Right hindlimb (tissue), 1 donor: ENCODE results near the gene RAB1A.

ENCODE experiments used
- DNase-seq: peaks from one replicate; pipeline ENCODE4 v3.0.0-alpha.2; 2018

RAB1A gene

GRCh38 chr2:65085148-65085547, 44.8 kb downstream of the RAB1A start:
- DNase-seq, result no peak

GRCh38 chr2:65081232-65081685, 48.6 kb downstream of the RAB1A start:
- no peak for DNase-seq

- no peak for DNase-seq
Measured at GRCh38 chr2:65079017-65079416, 50.9 kb downstream of the RAB1A start.

DNA sequence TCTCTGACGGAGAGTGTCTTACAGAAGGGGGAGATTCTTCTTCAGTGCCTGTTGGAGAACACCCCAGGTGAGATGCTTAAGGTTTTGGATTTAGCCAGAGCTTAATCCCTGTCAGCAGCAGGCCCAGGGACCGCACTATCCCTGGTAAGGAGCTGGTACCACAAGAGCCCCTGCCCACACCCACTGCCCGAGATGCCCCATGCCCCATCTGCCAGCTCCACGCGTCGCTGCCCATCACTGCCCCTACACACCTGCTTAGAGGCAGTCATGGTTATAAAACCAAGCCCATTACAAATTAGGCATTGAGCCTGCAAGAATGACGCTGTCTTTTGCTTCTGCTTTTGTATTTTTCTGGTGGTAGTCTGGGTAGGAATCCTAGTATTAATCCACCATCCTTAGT, 52.0 kb downstream of the RAB1A start:
- no peak for DNase-seq

DNA sequence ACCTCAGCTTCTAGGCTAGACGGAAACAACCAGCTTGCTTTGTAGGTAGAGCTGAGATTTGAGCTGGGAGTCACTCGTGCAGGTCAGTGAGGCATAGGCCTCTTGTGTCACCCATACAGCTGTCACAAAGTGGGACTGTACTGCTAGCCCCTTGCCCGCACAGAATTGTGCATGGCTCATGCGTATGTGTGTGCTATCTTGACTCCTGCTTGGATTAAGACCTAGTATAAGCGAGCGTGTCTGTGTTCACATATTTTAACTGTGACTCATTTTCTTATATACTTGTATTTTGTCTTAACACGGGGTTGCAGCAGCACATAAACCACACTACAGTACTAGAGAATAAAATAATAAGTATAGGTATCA, 53.6 kb downstream of the RAB1A start:
- DNase-seq, result no peak

DNA sequence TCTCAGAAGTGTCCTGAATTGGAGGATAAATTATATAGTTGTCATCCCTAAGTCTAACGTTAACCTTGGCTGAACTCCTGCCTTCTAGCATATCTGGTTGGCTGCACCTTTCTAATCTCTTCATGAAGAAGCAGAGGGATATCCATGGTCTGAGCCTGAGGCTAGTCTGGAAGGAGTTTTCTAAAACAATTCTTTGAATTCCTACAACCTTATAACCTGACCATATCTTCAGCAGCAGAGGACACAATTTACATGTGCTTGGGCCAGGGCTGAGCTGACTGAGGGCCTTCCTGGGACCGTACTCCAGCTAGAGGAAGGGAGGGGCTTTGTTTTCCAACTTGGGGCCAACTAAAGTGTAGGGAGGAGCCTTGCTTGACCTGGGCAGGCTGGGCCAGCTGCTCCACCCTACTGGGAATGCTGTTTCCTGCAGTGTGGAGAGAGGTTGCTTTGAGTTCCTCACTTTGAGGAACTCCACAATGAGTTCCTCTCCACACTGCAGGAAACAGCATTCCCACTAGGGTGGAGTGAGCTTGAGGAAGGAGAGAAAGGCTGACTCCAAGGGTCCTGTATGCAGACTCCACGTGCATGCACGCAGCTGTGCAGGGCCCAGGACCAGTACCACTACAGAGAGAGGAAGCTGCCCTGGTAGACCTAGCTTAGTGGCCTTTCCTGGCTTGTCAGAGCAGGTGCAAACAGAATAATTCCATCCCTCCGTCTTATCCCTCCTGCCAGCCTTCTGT, 54.1 kb downstream of the RAB1A start:
- no peak for DNase-seq

GRCh38 chr2:65075176-65075575, 54.7 kb downstream of the RAB1A start:
- no peak for DNase-seq

DNA sequence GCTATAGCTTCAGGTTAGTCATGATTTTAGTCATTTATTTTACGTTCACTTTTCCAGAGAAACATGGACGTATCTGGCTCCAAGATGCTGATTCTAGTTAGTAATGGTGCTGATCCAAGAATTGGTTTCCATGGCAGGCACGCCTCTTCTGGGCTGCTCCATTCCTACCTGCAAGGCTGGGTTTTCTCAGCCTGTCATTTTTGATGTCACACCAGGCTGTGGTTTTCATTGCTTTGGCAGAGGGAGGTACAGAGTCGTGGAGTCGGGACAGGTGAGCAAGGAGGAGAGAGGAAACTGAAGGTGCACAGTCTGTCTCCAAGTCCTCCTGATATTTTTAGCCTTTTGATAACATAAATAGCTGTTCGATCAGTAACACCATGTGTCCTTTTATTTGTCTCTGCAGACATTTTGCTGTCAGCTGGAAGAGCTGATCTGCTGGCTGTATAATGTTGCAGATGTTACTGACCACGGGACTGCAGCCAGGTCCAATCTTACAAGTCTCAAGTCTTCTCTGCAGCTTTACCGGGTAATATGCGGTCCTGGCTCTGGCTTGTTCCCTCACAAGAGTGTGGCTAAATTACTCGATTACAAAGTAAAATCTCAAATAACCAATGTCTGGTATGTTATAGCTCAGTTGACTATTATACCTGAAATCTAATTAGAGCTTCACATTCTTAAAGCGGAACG, 55.9 kb downstream of the RAB1A start:
- no peak for DNase-seq

- DNase-seq, result no peak
Measured at GRCh38 chr2:65072181-65072970, 57.5 kb downstream of the RAB1A start.

- no peak for DNase-seq
Measured at GRCh38 chr2:65071499-65072180, 58.3 kb downstream of the RAB1A start.

DNA sequence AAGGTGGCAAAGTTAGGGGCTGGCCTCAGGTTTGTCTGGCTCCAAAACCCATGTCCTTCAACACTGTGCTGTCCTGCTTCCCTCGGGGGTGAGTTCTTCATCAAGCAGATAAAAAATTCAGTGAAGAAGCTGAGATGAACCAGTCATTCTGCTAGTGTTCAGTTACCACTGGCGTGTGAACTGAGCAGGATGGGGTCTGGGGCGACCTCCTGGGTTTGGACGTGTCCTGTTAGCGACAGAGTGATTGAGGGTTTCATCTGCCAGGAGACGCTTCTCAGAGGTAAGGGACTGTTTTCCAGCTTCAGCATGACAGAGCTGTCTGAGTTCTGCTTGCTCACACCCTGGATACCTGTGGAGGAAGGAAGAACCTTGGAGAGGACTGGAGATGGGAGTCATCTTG, 59.0 kb downstream of the RAB1A start:
- no peak for DNase-seq

GRCh38 chr2:65070172-65070830, 59.6 kb downstream of the RAB1A start:
- DNase-seq, result no peak

DNA sequence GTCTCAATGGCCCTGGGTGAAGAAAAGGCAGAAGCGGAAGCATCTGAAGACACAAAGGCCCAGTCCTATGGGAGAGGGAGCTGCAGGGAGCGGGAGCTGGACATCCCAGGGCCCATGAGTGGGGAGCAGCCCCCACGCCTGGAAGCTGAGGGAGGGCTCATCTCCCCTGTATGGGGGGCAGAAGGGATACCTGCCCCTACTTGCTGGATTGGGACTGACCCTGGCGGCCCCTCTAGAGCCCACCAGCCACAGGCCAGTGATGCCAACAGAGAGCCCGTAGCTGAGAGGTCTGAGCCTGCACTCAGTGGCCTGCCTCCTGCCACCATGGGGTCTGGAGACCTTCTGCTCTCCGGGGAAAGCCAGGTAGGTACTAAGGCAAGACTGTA, 60.5 kb downstream of the RAB1A start:
- no peak for DNase-seq

- DNase-seq, result no peak
Measured at GRCh38 chr2:65067806-65068553, 61.9 kb downstream of the RAB1A start.

DNA sequence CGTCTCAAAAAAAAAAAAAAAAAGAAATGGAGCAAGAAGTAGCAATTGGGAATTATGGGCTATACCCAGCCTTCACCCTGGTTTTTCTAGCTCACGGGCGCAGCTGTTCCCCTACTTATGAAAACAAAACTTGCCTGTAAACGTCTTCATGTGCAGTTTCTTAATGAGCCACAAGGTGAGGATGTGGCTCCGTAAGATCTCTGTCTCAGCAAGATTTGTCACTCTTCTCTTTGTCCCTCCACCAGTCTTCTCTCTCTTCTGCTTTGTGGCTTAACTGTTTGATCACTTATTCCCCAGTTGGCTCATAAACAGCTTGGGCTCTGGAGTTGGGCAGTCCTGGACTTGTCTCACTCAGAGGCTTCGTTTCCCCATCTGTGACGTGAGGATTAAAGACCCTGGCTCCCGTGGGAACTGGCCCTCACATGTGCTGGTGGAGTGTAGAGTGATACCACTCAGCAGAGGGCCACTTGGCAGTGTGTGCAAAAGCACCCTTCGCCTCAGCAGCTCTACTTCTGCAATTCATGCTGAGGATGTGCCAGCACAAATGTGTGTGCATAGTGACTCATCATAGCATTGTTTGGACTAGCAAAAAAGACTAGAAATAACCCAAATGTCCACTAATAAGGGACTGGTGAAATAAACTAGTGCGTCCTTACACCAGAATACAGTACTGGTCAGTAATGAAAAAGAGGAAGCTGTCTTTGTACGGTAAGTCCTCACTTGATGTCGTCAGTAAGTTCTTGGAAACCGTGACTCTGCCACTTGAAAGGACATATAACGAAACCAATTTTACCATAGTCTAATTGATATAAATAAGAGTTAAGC, 65.0 kb downstream of the RAB1A start:
- peak; percentile 56 for DNase-seq

- no peak for DNase-seq
Measured at GRCh38 chr2:65062843-65063825, 66.8 kb downstream of the RAB1A start.

DNA sequence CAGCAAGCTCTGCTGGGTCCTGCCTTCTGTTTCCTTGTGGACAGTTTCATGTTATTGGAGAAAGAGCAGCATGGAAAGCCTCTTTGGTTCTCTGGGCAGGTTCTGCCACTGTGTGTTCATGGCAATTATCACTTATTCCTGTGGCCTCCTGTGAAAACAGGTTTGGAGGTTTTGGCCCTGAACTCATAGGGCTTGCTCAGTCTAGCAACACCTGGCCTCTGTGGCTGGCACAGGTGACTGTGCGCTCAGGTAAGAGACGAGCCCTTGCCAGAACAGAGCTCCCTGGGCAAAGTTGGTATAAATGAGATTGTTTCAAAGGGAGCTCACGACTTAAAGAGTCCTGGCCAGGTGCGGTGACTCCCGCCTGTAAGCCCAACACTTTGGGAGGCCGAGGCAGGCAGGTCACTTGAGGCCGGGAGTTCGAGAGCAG, 68.0 kb downstream of the RAB1A start:
- peak; percentile 11 for DNase-seq

DNA sequence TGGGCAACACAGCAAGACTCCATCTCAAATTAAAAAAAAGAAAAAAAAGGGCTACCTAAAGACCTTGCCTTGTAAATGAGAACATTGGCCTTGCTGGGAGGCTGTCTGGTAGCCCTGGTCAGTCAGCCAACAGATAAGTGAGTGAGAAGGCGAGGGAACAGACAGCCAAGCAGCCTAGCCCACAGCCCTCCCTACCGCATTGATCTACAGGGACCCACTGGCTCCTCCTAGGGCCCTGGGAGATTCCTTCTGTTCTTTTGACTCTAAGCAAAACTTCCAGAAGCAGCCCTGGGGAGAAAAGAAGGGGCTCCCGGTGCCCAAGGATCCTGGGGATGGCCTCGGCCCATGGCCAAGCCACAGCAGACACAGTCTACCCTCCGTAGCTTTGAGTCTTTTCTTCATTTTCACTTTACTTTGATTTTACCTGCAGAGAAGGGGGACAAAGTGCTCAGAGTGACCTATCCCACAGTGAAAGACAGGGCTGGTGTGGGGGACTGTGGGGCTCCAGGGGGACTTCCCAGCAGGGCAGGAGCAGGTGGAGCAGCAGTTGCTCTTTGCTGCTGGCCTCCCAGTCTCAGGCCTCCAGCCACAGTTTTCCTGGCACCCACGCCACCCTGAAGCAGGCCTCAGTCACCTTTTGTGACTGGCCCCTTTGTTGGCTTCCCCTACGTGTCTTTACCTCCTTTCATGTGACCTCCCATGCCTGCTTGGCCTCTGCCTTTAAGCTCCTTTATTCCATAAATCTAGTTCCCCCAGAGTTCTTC, 68.6 kb downstream of the RAB1A start:
- DNase-seq, result peak; percentile 21

GRCh38 chr2:65059071-65059470, 70.8 kb downstream of the RAB1A start:
- DNase-seq, result no peak
